T-helper 2 cell treated with Interferon-gamma antibody and Interleukin-4, amounts not matched to agents 5 μg/mL and 100 μg/mL, for 36 hours (primary cell): ENCODE results near the gene SPINK1.

Experiments used
- DNase-seq: peaks from one replicate; pipeline ENCODE4 v3.0.0; 2021; ENCODE audit warnings: low spot score
- H3K27ac Mint-ChIP-seq: one replicate; pipeline ENCODE4 v1.8.0; 2021; ENCODE audit warnings: mild to moderate bottlenecking, mixed read lengths
- H3K27me3 Mint-ChIP-seq: one replicate; pipeline ENCODE4 v1.8.0; 2021; ENCODE audit warnings: low read depth, mixed read lengths
- H3K36me3 Mint-ChIP-seq: one replicate; pipeline ENCODE4 v1.8.0; 2021; ENCODE audit warnings: low read depth, mixed read lengths
- H3K4me1 Mint-ChIP-seq: one replicate; pipeline ENCODE4 v1.8.0; 2021; ENCODE audit warnings: low read depth, mixed read lengths
- H3K4me3 Mint-ChIP-seq: one replicate; pipeline ENCODE4 v1.8.0; 2022; ENCODE audit warnings: mild to moderate bottlenecking, moderate library complexity, mixed read lengths
- H3K9me3 Mint-ChIP-seq: one replicate; pipeline ENCODE4 v1.8.0; 2021; ENCODE audit warnings: mixed read lengths

SPINK1 gene

DNA sequence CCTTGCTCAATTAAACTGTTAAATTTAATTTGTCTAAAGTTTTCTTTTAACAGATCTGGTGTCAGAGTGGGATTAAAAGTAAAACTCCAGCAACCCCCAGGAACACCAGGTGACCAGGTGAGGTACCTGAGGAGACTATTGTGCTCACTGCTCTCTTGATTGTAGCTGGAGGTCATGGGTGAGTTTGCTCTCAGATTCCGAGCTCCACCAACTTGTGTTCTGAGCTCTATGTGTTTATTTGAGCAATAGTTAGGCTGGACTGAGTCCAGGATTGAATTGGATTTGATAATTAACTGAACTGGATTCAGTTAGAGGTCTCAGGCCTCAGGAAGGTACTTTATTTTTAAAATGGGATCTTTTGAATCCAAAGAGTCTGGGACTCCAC, 29.2 kb upstream of the SPINK1 start:
- Mint-ChIP-seq H3K9me3 (no peaks in the 10 kb centered on the region), H3K4me3 (no peak overlapping the region), H3K36me3 (no peaks in the 10 kb centered on the region), H3K27me3 (peaks cover 15% of the 10 kb centered on the region), H3K27ac (no peak overlapping the region), H3K4me1 (peaks cover 4% of the 10 kb centered on the region)
- DNase-seq = no peak

DNA sequence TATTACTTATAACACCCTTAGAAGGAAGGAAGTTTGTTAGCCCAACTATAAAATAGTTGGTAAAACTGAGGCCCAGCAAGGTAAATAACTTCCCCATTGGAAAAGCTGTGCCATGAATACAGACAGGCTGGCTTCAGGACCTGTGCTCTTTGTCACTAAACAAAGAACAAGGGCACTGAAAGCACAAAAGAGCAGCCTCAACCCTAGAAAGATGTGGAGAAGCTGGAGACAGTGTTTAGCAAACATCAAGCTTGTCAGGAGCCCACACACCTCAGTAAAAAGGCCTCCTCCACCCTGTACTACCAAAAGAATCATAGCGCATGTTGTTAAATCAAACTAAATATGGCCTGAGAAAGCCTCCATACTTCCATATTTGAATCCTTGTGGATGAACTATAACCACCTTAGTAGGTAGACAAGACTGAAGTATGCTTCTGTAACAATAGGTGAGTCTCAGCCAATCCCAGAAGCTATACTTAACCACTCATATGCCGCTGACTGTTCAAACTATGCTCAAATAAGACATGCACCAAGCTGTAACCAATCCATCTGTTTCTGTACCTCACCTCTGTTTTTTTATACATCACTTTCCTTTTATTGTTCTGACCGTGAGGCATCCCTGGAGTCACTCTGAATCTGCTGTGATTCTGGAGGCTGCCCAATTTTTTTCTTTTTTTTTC, 28.6 kb upstream of the SPINK1 start:
- Mint-ChIP-seq H3K27ac (no peak overlapping the region), H3K4me3 (no peak overlapping the region), H3K36me3 (no peaks in the 10 kb centered on the region), H3K27me3 (peaks cover 17% of the 10 kb centered on the region), H3K9me3 (no peaks in the 10 kb centered on the region), H3K4me1 (peaks cover 4% of the 10 kb centered on the region)
- DNase-seq = no peak

DNA sequence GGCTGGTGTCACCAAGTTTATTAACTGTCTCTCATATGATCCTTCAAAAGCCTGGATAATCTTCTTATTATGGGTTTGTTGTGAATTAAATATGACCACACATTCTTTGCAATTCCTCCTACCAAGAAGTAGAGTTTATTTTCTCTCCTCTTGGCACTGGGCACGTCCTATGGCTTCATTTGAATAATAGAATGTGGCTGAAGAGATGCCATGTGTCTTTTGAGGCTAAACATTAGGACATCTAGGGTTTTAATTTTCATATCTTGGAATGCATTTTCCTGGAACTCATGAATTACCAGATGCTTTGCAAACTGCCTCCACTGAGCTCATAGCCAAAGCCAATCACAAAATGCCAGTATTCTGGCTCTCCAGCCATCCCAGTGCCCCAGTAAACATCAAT, 27.1 kb upstream of the SPINK1 start:
- H3K36me3 Mint-ChIP-seq = no peaks in the 10 kb centered on the region
- no peak for DNase-seq
- H3K4me3 Mint-ChIP-seq = no peak overlapping the region
- no peak overlapping the region for H3K27ac Mint-ChIP-seq
- H3K27me3 Mint-ChIP-seq = peaks cover 17% of the 10 kb centered on the region
- no peaks in the 10 kb centered on the region for H3K9me3 Mint-ChIP-seq
- peaks cover 4% of the 10 kb centered on the region for H3K4me1 Mint-ChIP-seq

DNA sequence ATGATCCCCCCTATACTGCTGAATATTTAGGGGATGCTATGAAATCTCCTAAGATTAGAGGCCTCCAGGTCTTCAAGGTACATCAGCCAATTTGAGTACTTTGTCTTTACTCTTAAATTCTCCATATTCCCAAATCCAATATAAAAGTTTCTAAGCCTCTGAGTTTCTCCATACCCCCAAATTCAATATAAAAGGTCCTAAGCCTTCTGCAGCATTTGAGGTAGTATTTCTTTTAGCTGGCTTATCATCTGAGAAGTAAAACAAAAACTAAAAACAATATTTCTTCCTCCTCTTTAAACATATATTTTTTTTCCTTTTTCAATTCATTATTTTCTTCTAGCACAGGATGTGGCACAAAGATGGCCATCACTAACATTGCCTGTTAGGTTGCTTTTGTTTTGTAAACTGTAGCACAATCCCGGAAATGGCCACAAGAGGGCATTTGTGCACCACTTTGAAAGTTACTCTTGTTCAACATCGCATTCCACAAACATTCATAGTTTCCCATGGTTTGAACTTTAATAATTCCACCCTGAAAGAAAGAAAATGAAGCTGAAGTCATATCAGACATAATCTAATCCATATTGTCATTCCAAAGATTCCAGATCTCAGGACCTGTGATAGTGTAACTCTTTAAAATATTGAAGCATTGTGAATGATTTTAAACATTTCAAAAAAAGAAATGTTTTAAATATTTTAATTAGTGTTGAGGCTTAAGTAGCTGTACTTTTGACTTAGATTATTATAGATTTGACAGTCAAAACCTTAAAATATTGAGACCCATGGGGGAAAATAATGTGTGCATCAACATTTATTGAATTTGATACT, 26.0 kb upstream of the SPINK1 start:
- Mint-ChIP-seq H3K36me3 (no peaks in the 10 kb centered on the region), H3K27ac (no peak overlapping the region), H3K4me3 (no peak overlapping the region), H3K4me1 (peaks cover 4% of the 10 kb centered on the region), H3K27me3 (peaks cover 15% of the 10 kb centered on the region), H3K9me3 (no peaks in the 10 kb centered on the region)
- peak; percentile 10 for DNase-seq

DNA sequence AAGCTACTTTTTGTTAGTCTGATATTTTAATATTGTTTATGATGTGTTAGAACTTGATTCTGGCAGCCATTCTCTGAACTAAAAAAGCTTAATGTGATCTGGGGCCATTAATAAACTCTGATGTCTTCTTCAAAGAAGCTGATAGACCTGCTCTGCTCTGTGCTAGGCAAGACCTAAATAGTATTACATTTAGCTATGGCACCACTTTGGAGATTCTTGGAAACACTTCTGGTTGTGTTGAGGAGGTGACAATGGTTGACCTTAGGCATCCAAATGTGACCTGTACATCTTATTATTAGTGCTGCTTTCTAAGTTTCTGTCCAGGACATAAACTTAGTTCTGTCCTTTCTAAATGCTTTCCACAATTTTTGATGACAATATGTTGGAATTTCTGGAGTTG, 25.3 kb upstream of the SPINK1 start:
- Mint-ChIP-seq H3K27ac (no peak overlapping the region), H3K4me3 (no peak overlapping the region), H3K36me3 (no peaks in the 10 kb centered on the region), H3K27me3 (peaks cover 15% of the 10 kb centered on the region), H3K9me3 (no peaks in the 10 kb centered on the region), H3K4me1 (peaks cover 4% of the 10 kb centered on the region)
- no peak for DNase-seq

DNA sequence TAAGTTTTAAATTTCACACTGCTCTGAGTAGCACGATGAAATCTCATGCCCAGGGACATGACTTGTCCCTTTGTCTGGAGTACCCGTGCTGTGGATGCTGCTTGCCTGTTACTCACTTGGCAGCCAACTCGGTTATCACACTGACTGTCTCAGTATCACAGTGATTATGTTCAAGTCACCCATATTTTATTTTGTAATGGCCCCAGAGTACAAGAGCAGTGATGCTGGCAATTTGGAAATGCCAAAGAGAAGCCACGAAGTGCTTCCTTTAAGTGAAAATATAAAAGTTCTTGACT, 24.3 kb upstream of the SPINK1 start:
- Mint-ChIP-seq H3K4me3 (no peak overlapping the region), H3K27ac (no peak overlapping the region), H3K27me3 (peaks cover 11% of the 10 kb centered on the region), H3K9me3 (no peaks in the 10 kb centered on the region), H3K36me3 (no peaks in the 10 kb centered on the region), H3K4me1 (peaks cover 4% of the 10 kb centered on the region)
- DNase-seq = no peak

DNA sequence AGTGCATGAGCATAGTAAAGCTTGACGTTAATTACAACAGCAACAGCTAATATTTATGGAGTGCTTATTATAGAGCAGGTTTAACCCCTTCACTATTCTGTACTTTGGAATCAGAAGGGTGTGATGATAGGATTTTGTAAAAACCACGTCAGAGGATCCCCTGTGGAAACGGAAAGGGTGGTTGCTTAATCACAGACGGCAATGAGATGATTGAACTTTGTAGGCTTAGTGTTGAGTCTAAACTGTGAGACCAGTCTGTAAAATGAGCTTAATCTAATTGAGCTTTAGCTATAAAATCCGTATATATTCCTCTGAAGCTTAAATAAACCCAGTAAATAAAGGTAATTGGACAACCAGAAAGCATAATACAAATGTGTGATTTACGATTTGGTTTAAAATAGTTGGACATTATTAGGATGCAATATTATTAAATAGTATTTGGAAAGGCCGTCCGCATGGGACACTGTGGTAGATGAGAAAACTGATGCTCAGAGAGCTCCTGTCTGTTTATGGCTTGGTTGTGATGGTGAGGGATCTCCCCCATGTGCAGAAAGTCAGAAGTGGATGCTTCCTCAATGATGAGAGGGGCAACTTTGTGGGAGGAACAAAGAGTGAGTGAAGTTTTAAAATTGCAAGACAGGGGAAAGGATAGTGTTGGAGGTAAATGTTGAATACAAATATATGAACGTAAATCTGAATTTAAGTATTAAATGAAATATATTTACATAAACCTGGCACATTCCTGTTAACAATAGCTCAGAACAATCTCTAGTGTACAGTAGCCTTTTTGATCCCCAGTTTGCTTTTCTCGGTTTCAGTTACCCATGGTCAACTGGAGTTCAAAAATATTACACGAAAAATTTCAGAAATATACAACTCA, 23.7 kb upstream of the SPINK1 start:
- no peak for DNase-seq
- Mint-ChIP-seq H3K9me3 (no peaks in the 10 kb centered on the region), H3K36me3 (no peaks in the 10 kb centered on the region), H3K27me3 (peaks cover 11% of the 10 kb centered on the region), H3K4me1 (peaks cover 4% of the 10 kb centered on the region), H3K4me3 (no peak overlapping the region), H3K27ac (no peak overlapping the region)

DNA sequence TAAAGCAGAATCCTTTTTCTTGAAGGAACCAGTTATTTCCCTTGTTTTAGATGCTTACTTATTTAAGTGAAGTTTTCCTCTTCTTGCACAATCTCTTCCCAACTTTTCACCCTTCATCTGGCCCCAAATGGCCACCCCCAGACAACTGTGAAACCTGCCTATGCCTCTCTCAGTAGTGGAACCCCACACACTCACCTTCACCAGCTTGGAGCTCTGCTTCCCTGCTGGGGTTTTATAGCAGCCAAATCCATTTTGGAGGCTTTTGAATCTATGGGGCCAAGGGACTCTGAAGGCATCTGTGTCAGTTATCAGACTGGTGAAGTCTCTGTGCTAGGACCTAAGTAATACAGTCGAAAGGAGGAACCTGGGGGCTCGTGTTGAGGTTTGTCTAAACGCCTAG, 22.9 kb upstream of the SPINK1 start:
- no peaks in the 10 kb centered on the region for H3K9me3 Mint-ChIP-seq
- H3K27ac Mint-ChIP-seq = no peak overlapping the region
- H3K4me1 Mint-ChIP-seq = peaks cover 4% of the 10 kb centered on the region
- H3K4me3 Mint-ChIP-seq = no peak overlapping the region
- no peak for DNase-seq
- H3K36me3 Mint-ChIP-seq = no peaks in the 10 kb centered on the region
- peaks cover 11% of the 10 kb centered on the region for H3K27me3 Mint-ChIP-seq

DNA sequence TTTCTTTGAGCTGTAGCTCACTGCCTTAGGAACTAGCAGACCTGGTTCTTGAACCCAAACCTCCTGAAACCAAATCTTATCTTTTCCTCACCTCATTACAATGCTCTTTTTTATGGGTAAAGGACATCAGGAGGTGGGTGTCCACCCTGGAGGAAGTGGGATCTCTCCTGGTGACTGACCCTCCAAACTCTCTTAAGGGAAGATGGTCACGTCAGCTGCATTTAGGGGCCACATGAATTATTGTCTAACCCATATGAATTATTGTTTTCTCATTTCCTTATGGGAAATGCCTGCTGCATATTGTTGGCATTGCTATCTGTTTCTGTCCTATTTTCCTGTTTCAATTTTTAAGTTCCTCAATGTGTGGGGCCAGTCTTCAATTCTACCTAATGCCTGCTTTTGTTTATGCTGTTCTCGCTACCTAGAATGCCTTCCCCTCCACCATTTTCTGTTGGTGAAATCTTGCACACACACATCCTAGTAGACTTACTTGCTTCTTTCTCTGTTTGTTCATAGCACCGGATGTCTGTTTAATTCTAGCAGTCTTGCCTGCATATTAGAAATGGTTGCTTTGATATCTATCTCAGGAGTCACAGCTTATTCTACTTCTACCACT, 22.0 kb upstream of the SPINK1 start:
- Mint-ChIP-seq H3K27me3 (peaks cover 8% of the 10 kb centered on the region), H3K27ac (no peak overlapping the region), H3K9me3 (no peaks in the 10 kb centered on the region), H3K36me3 (no peaks in the 10 kb centered on the region), H3K4me1 (peaks cover 4% of the 10 kb centered on the region), H3K4me3 (no peak overlapping the region)
- no peak for DNase-seq

DNA sequence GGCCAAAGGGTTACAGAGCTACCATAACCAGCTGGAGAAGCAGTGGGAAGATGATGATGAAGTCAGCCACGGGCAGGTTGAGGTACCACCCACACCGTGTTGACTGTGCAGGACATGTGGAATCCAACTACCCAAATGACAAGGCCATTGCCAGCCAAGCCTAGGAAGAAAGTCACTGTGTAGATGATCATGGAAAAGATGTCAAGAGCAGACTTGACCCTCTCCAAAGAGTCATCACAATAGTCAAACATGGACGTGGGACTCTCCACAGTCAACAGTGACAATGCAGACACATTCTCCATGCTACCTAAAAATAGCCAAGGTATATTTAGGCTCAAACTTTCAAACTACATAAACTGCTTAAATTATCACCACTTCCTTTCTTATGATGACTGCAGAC, 20.9 kb upstream of the SPINK1 start:
- H3K4me1 Mint-ChIP-seq = no peaks in the 10 kb centered on the region
- no peaks in the 10 kb centered on the region for H3K9me3 Mint-ChIP-seq

DNA sequence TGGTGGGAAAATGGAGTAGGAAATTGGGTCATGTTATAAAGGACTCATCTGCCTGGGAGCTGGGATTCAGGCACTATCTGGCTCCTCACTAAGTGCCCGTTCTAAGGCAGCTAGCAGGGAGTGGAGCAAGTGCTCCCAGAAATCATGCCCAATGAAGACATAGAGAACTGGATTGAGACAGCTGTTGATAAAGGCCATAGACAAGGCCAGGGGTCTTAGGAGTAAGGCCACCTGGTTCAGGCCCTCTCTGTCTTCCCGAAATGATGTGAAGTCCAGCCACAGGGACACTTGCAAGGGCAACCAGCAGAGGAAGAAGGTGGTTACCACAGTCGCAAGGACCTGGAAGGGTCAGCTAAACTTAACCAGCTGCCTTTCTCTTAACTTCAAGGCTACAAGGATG, 20.1 kb upstream of the SPINK1 start:
- Mint-ChIP-seq H3K36me3 (no peaks in the 10 kb centered on the region), H3K4me3 (no peak overlapping the region), H3K9me3 (no peaks in the 10 kb centered on the region), H3K27ac (no peak overlapping the region), H3K27me3 (peaks cover 7% of the 10 kb centered on the region), H3K4me1 (no peaks in the 10 kb centered on the region)
- DNase-seq = no peak

More for the DNA sequence above, 20.9 kb upstream of the SPINK1 start:
- Mint-ChIP-seq H3K27ac (no peak overlapping the region), H3K27me3 (peaks cover 6% of the 10 kb centered on the region), H3K36me3 (no peaks in the 10 kb centered on the region), H3K4me3 (no peak overlapping the region)
- DNase-seq = no peak

DNA sequence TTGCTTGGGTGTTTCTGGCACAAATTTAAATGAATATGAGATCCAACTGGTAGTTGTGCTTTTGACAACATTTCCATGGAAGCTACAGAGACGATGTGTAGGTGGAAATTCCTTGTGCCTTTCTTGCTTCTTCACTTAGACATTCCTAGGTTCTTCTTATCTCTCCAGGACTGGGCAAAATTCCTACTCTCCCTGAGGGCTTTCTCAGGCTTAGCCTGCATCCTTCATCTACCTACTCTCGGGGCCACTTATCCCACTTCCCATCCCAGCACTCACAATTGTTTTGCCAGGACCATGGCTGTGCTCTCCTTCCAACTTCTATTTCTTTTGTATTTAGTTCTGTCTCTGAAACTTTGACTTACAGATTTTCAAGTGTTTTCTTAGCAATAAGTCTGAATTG, 17.8 kb upstream of the SPINK1 start:
- no peak overlapping the region for H3K4me3 Mint-ChIP-seq
- no peak overlapping the region for H3K27ac Mint-ChIP-seq
- peaks cover 4% of the 10 kb centered on the region for H3K27me3 Mint-ChIP-seq
- H3K9me3 Mint-ChIP-seq = no peaks in the 10 kb centered on the region
- no peak for DNase-seq
- H3K36me3 Mint-ChIP-seq = no peaks in the 10 kb centered on the region
- H3K4me1 Mint-ChIP-seq = no peaks in the 10 kb centered on the region

DNA sequence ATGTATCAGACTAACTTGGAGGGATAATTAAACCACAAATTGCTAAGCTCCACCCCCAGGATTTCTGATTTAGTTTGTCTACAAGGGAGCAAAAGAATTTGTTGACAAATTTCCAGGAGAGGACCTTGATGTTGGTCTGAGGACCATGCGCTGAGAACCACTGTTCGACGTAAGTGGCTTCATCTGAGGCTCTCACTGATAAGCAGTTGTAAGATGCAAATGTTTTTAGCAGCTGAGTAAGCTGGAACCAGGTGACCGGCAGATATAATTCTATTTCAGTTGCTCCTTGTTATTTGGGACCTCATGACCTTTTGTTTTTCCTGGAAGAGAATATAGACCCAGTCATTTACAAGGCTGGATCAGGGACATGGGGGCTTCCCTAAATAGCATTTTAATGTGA, 14.1 kb upstream of the SPINK1 start:
- Mint-ChIP-seq H3K9me3 (no peaks in the 10 kb centered on the region), H3K4me3 (no peak overlapping the region), H3K27ac (no peak overlapping the region), H3K27me3 (peaks cover 8% of the 10 kb centered on the region), H3K36me3 (no peaks in the 10 kb centered on the region), H3K4me1 (no peaks in the 10 kb centered on the region)
- DNase-seq = no peak

DNA sequence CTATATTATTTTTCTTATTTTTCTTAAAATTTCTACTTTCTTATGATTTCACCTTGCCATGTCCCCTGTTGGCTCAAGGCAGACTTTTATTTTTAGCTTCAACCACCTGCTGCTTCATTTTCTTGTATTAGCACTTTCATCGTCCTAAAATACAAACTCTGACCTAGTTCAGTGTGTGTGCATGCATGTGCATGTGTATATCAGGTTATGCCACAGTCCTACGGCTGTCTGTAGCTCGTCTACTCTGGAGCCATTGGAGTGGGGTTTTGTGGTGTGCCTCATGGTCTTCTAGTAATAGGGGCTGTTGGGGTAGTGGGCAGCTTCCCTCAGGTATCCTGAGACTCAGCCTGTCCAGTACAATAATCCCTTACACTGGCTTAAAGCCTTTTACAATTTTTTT, 13.4 kb upstream of the SPINK1 start:
- H3K9me3 Mint-ChIP-seq = no peaks in the 10 kb centered on the region
- H3K36me3 Mint-ChIP-seq = no peaks in the 10 kb centered on the region
- H3K27me3 Mint-ChIP-seq = peaks cover 8% of the 10 kb centered on the region
- H3K4me1 Mint-ChIP-seq = no peaks in the 10 kb centered on the region
- no peak overlapping the region for H3K4me3 Mint-ChIP-seq
- H3K27ac Mint-ChIP-seq = no peak overlapping the region
- DNase-seq = no peak
